ENCODE data around the gene INAFM2. TPM values are rescaled to one million over a fixed set of nuclear protein-coding genes. Genes with fewer than 3 reads are reported as not detected.

INAFM2 gene
- total RNA-seq, 1 experiment from 2014 or later = 8.8 TPM

GRCh38 chr15:40293006-40293405 lies 30.5 kb upstream of the INAFM2 start:
- H3K9me3 ChIP-seq (ENCODE audit: control insufficient read depth in 1 of 2, insufficient read depth in 1 of 2, low read depth in 1 of 2, low read length in 2 of 2) = no peaks in the 10 kb centered on the region
- no peak overlapping the region for H3K4me2 ChIP-seq (ENCODE audit: low read length)
- H3K79me2 ChIP-seq (ENCODE audit: insufficient read depth, low read length) = no peaks in the 10 kb centered on the region
- no peaks in the 10 kb centered on the region for H3K9me2 ChIP-seq (ENCODE audit: insufficient read depth)
- ATAC-seq = no peak
- TF ChIP-seq SRF (IDR thresholded peaks at IDR 0.05; ENCODE audit: low read depth) (no peak), ELF1 (IDR thresholded peaks at IDR 0.05; ENCODE audit: borderline replicate concordance, low read depth) (no peak), CBX3 (IDR thresholded peaks at IDR 0.05; ENCODE audit: low read depth) (no peak), EGR1 (IDR thresholded peaks at IDR 0.05; ENCODE audit: low read depth) (no peak)
- H3K36me3 ChIP-seq (ENCODE audit: control insufficient read depth in 1 of 2, insufficient read depth in 2 of 2, low read length in 2 of 2) = no peaks in the 10 kb centered on the region
- H3K4me3 ChIP-seq (replicated peaks in 1 of 2; ENCODE audit: low read depth in 1 of 2, low read length in 2 of 2) = no peak overlapping the region
- H3K27ac ChIP-seq (ENCODE audit: low read depth, low read length) = no peak overlapping the region
- no TSS peak for BruUV-seq (replicated peaks)
- ChIA-PET POLR2A (no interaction called here), RAD21 (ENCODE audit: low non-redundant PET in 1 of 2, low total read pairs in 2 of 2, uncharacterized antibody in 2 of 2, unreplicated experiment in 2 of 2) (no interaction called here), CTCF (interaction anchor here (1.5 kb wide), 1 partner anchor 17 kb away, joined by 4 read pairs; no protein-coding TSS in a partner anchor)
- no peak overlapping the region for H3K9ac ChIP-seq (ENCODE audit: low read length)
- H3K27me3 ChIP-seq (ENCODE audit: insufficient read depth, low read length) = no peaks in the 10 kb centered on the region
- intact Hi-C loops (cut with micrococcal nuclease) = no loop called here
- H4K20me1 ChIP-seq (ENCODE audit: insufficient read depth) = no peaks in the 10 kb centered on the region
- DNase-seq (ENCODE audit: low read depth, low spot score) = no peak
- no peak overlapping the region for H2AFZ ChIP-seq (ENCODE audit: low read depth, low read length, poor library complexity, severe bottlenecking)
- H3K4me1 ChIP-seq (ENCODE audit: control insufficient read depth in 1 of 2, insufficient read depth in 2 of 2, low read length in 2 of 2) = peaks cover 35 to 42% of the 10 kb centered on the region in 2 experiments

GRCh38 chr15:40293905-40294895 lies 29.3 kb upstream of the INAFM2 start:
- no peaks in the 10 kb centered on the region for H3K36me3 ChIP-seq (ENCODE audit: control insufficient read depth in 1 of 2, insufficient read depth in 2 of 2, low read length in 2 of 2)
- POLR2A ChIA-PET = no interaction called here
- CTCF ChIA-PET = interaction anchor here (1.5 kb wide), 1 partner anchor 16 kb away, joined by 4 read pairs; no protein-coding TSS in a partner anchor
- BruUV-seq (replicated peaks) = no TSS peak
- H3K4me3 ChIP-seq (replicated peaks in 1 of 2; ENCODE audit: low read depth in 1 of 2, low read length in 2 of 2) = no peak overlapping the region
- H4K20me1 ChIP-seq (ENCODE audit: insufficient read depth) = no peaks in the 10 kb centered on the region
- no peaks in the 10 kb centered on the region for H3K79me2 ChIP-seq (ENCODE audit: insufficient read depth, low read length)
- no peaks in the 10 kb centered on the region for H3K9me3 ChIP-seq (ENCODE audit: control insufficient read depth in 1 of 2, insufficient read depth in 1 of 2, low read depth in 1 of 2, low read length in 2 of 2)
- intact Hi-C loops (cut with micrococcal nuclease) = no loop called here
- DNase-seq (ENCODE audit: low read depth, low spot score) = no peak
- no peak for ATAC-seq
- H3K27ac ChIP-seq (ENCODE audit: low read depth, low read length) = no peak overlapping the region
- no peaks in the 10 kb centered on the region for H3K27me3 ChIP-seq (ENCODE audit: insufficient read depth, low read length)
- no peak overlapping the region for H3K4me2 ChIP-seq (ENCODE audit: low read length)
- H3K9ac ChIP-seq (ENCODE audit: low read length) = no peak overlapping the region
- peaks cover 24 to 33% of the 10 kb centered on the region in 2 experiments for H3K4me1 ChIP-seq (ENCODE audit: control insufficient read depth in 1 of 2, insufficient read depth in 2 of 2, low read length in 2 of 2)
- no peaks in the 10 kb centered on the region for H3K9me2 ChIP-seq (ENCODE audit: insufficient read depth)
- RAD21 ChIA-PET (ENCODE audit: low non-redundant PET in 1 of 2, low total read pairs in 2 of 2, uncharacterized antibody in 2 of 2, unreplicated experiment in 2 of 2) = interaction anchor here in 1 of 2 experiments (0.5 kb wide), 1 partner anchor 11 kb away, joined by 3 read pairs; no protein-coding TSS in a partner anchor
- no peak overlapping the region for H2AFZ ChIP-seq (ENCODE audit: low read depth, low read length, poor library complexity, severe bottlenecking)
- no peak for TF ChIP-seq CTCF (IDR thresholded peaks at IDR 0.05 in 2 of 3, conservative IDR thresholded peaks at IDR 0.05 in 1 of 3; ENCODE audit: borderline replicate concordance in 1 of 3, insufficient read depth in 1 of 3, low read depth in 2 of 3, low read length in 2 of 3)
- TF ChIP-seq MAX (IDR thresholded peaks at IDR 0.05) = no peak
- TF ChIP-seq SP1 (IDR thresholded peaks at IDR 0.05; ENCODE audit: low read depth) = no peak
- no peak for TF ChIP-seq ELF1 (IDR thresholded peaks at IDR 0.05; ENCODE audit: borderline replicate concordance, low read depth)
- no peak for TF ChIP-seq EGR1 (IDR thresholded peaks at IDR 0.05; ENCODE audit: low read depth)
- TF ChIP-seq REST (IDR thresholded peaks at IDR 0.05; ENCODE audit: low read depth) = no peak
- TF ChIP-seq YY1 (IDR thresholded peaks at IDR 0.05; ENCODE audit: extremely low read depth, insufficient replicate concordance, low read depth, low read length) = no peak
- no peak for TF ChIP-seq ZFX (IDR thresholded peaks at IDR 0.05)
- TF ChIP-seq EZH2 (IDR thresholded peaks at IDR 0.05) = no peak
- no peak for TF ChIP-seq CBX3 (IDR thresholded peaks at IDR 0.05; ENCODE audit: low read depth)
- no peak for TF ChIP-seq JUND (IDR thresholded peaks at IDR 0.05)
- TF ChIP-seq CEBPB (IDR thresholded peaks at IDR 0.05; ENCODE audit: low read depth) = no peak
- TF ChIP-seq RAD21 (IDR thresholded peaks at IDR 0.05; ENCODE audit: low read depth) = no peak

Data from HCT116 (cell line).